Activated CD8-positive, alpha-beta memory T cell treated with anti-CD3 and anti-CD28 coated beads, Interleukin-2, amount 50 U/mL, for 24 hours (primary cell): ENCODE results near the gene RPS27L.
"Not testable (repeated sequence)": the region's sequence is repeated elsewhere in the genome, so short reads cannot be mapped to it uniquely, and the experiment has no call there.

Experiments used
- DNase-seq: peaks from one replicate; pipeline ENCODE4 v3.0.0-alpha.2; 2020; ENCODE audit errors: extremely low read depth

The RPS27L gene

DNA sequence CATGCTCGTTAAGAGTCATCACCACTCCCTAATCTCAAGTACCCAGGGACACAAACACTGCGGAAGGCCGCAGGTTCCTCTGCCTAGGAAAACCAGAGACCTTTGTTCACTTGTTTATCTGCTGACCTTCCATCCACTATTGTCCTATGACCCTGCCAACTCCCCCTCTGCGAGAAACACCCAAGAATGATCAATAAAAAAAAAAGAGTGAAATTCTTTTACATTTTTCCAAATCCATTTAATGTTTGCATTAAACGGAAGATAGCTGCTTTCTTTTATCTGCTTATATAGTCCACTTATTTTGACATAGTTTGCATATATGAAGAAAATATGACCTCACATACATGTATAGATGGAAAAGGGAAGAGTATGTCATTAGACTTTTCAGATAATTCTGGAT is 57.7 kb downstream of the RPS27L start:
- not testable (repeated sequence) for DNase-seq

DNA sequence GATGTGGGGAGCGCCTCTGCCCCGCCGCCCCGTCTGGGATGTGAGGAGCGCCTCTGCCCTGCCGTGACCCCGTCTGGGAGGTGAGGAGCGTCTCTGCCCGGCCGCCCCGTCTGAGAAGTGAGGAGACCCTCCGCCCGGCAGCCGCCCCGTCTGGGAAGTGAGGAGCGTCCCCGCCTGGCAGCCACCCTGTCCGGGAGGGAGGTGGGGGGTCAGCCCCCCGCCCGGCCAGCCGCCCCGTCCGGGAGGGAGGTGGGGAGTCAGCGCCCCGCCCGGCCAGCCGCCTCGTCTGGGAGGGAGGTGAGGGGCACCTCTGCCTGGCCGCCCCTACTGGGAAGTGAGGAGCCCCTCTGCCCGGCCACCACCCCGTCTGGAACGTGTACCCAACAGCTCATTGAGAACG is 58.4 kb downstream of the RPS27L start:
- DNase-seq = not testable (repeated sequence)
